CD4-positive, alpha-beta T cell treated with Interleukin-2 at 100 ng/mL for 4 hours (primary cell): Measurements from ENCODE around the gene CTAGE6.
"Not testable (repeated sequence)": the region's sequence is repeated elsewhere in the genome, so short reads cannot be mapped to it uniquely, and the experiment has no call there.

ENCODE experiments used
- DNase-seq: peaks from one replicate; pipeline ENCODE4 v3.0.0-alpha.2; 2020; ENCODE audit warnings: low spot score

The CTAGE6 gene

DNA sequence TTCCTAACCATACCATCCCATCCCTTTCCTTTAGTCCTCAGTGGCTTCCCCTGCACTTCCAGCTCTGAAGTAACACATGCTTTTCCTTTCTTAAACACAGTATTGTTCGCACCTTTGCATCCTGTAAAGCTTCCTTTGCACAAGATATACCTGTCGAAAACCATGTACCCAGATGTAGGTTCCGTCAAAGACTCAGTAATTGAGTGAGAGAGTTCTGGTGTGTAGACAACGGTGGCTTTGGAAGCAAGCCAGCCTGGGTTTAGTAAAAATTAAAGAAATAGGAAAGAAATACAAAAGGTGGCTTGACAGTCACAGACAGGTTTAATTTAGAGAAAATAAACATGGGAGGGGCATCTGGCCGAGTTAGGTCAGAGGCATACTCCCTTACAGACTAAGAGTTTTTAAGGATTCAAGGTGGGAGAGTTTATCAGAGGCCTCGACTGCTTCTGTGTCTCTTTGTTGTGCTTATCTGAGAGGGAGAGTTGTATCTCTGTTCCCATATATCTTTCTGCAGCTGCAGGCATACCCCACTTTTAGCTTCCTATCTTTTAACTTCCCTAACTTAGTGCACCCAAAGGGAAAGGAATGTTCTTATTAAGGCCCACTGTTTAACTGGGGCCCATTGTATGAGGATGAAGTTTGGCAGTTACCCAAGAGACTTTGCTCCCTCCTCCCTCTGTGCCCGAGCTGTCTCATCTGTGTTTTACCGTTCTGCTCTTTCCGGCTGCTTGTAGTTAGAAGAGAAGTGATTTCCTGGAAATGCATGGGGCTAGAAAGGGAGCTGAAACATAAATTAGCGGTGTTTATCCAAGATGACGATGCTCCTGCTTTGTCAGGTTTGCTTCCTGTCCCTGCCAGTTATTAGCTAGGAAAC is 42.7 kb downstream of the CTAGE6 start:
- not testable (repeated sequence) for DNase-seq

DNA sequence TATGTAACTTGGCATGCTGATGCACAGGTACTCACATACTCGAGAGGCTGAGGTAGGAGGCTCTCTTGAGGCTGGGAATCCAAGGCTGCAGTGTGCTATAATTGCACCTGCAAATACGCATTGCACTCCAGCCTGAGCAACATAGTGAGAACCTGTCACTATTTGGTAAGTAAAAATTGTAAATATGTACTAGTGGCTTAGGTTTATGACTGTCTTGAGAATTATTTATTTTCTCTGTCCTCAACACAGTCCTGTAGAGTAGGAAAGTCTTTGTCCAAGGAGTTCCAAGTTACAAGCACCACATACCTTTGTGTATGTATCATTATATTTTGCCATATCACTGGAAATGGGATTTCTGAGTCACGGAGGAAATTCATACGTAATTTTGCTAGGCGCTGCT is 45.1 kb downstream of the CTAGE6 start:
- DNase-seq = not testable (repeated sequence)

- not testable (repeated sequence) for DNase-seq
Measured at GRCh38 chr7:143711727-143712324, 45.7 kb downstream of the CTAGE6 start.

- DNase-seq = not testable (repeated sequence)
Measured at GRCh38 chr7:143709895-143710294, 47.6 kb downstream of the CTAGE6 start.
